HG02970 (cell line): Measurements from ENCODE around the gene CCDC33.

ENCODE experiments used
- ATAC-seq: cut with Tn5 transposase; IDR thresholded peaks from one replicate; pipeline ENCODE4 v1.9.1; 2021; ENCODE audit warnings: mild to moderate bottlenecking, moderate library complexity, moderate number of reproducible peaks; ENCODE audit not compliant: unreplicated experiment, low FRiP score

The CCDC33 gene

DNA sequence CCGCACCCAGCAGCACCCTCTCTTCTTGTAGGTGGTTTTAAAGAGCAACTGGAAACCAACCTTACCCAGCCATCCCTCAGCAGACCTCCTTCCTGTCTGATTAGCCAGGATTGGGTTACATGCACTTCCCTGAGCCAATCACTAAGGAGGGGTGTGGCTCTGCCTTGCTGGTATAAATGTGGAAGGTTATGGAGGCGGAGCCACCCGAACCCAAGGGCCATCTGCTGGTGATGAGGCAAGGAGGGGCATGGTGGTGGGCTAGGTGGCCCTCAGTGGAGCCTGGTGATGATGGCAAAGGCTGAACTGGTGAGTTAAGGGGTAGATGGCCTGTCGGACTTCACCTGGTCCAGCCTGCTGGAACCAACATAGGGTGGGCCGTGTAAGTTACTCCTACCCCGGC, 39.8 kb downstream of the CCDC33 start:
- ATAC-seq = no peak

DNA sequence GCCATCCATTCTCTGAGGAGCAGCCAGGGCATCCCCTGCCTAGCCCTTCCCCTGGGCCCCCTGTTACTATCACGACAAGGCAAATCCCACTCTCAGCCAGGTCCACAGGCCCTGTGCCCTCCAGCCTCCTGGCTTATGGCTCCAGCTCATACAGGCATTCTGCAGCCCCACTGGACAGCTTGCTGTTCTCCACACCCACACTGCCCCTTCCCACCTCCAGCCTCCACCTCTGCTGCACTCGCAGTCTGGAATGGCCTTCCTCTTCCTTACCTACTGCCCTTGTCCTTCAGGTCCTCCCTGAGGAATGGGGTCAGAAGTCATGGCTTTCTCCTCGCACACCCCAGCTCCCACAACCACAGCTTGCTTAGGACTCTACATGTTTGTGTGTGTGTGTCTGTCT, 40.4 kb downstream of the CCDC33 start:
- no peak for ATAC-seq

- ATAC-seq = no peak
These were observed 41.2 kb downstream of the CCDC33 start for GRCh38 chr15:74277242-74277810.

GRCh38 chr15:74278207-74278606, 42.1 kb downstream of the CCDC33 start:
- no peak for ATAC-seq

DNA sequence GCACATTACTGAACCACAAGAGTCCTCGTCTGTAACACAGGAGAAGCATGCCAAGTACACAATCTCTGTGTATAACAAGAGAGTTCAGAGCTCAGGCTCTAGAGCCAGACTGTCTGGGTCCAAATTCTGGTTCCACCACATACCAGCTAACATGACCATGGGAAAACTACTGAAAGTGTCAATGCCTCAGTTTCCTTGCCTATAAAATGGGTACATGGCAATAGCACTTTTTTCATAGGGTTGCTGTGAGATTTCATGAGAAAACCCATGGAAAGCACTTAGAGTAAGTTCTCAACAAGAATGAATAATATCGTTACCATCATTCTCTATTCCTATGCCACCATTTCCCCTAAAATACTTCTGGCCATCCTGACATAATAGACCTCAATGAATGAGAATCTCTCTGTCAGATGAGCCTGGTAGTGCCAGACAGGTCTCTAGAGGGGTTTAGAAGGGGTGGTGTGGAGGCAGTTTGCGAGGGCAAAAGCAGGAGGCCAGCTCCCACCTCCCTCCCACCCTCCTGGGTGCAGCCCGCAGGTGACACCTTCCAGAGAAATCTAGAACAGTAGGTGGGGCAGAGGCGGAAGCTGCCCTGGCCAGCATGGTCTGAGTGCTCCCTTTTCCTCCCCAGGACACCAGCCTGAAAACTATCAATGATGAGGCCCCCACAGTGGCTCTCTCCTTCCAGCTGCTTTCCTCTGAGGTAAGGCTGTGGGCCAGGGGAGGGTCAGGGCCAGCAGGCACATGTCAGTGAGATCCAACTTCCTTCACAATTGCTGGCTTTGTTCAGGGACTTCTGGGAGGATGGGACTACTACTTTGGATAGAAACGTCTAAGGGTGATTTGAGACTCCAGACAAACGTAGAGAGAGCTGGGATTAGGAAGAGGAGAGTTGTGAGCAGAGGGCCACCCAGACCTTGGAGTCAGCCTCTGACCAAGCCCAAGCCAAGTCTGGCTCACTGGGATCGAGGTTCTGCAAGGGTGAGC, 45.3 kb downstream of the CCDC33 start:
- no peak for ATAC-seq

GRCh38 chr15:74283368-74283767, 47.2 kb downstream of the CCDC33 start:
- no peak for ATAC-seq

GRCh38 chr15:74289671-74290070, 53.5 kb downstream of the CCDC33 start:
- ATAC-seq = no peak

- ATAC-seq = no peak
These were observed 54.5 kb downstream of the CCDC33 start for GRCh38 chr15:74290645-74291044.

DNA sequence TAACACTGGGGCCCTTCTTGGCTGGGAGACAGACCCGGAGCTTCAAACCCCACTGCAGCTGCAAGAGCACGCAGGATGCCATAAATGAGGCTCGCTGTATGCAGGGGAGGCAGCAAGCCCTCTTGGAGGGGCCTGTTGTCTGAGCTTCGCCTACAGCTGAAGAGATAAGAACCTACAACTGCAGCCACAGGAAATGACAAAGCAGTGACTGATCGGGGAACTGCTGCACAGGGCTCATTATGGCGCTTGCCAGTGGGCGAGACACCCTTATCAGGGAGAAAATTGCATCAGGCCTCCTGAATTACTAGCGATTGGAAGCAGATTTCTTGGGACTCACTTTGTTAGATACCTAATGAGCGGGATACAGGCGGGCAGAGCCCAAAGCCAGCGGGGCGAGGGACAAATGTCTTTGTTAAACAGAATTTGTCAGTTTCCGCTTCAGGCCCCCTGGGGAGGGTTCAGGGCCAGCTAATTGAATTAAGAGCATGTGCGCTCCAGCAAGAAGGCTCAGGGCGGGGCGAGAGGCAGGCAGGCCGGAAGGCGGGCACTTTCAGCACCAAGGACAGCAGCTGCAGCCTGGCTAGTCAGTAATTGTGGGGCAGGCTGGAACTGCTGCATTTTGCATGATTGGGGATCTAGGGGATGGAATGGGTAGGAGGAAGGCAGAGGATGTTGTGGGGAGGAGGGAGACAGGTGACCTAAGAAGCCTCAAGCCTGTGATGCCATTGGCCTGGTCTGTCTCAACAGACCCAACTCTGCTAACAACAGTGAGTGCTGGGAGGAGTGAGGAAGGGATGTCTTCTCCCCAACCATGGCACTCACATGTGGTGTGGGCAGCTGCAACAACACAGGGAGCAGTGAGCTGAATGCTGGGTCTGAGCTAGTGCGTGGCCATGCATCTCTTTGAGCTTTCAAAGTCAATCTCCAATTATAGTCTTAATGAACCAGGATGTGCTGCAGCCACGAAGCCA, 55.3 kb downstream of the CCDC33 start:
- no peak for ATAC-seq

- ATAC-seq = no peak
These were observed 57.1 kb downstream of the CCDC33 start for GRCh38 chr15:74293021-74293810.

DNA sequence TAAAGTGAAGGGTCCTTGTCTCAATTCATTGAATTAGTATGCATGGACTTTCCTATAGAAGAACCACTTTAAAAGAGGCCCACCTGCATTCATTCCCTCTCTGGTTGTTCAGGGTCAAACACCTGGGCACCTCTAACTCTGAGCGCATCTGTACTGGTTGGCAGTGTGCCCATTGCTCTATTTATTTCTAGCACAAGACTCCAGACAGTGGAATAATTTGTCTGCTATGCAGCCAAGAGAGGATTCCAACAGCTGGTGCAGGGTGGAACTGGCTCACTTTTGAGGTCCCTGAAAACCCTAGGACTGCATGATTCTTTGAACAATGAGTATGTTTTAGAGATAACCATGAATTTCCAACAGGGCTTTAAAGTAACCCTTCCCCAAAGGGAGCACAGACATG, 57.9 kb downstream of the CCDC33 start:
- ATAC-seq = no peak

GRCh38 chr15:74295800-74296199, 59.7 kb downstream of the CCDC33 start:
- no peak for ATAC-seq

DNA sequence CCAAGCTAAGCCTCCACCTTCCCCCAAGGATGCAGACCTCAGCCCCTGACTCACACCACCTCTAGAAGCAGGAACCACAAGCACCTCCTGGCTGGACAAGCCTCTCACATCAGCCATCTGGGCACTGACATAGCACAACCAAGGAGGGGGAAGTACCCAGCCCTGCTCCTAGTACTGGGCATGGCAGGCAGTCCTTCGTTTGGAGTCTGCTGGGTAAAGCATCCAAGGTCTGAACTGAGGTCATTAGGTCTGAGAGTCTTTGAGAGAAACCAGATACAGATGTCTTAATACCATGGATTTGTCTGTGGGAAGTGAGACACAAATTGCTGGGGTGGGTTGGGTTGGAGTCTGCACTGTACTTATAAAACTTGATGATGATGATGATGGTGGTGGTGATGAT, 61.8 kb downstream of the CCDC33 start:
- no peak for ATAC-seq

GRCh38 chr15:74300057-74300795, 64.1 kb downstream of the CCDC33 start:
- no peak for ATAC-seq

- no peak for ATAC-seq
These were observed 65.6 kb downstream of the CCDC33 start for GRCh38 chr15:74301583-74302361.

- no peak for ATAC-seq
These were observed 66.8 kb downstream of the CCDC33 start for GRCh38 chr15:74302821-74303359.

DNA sequence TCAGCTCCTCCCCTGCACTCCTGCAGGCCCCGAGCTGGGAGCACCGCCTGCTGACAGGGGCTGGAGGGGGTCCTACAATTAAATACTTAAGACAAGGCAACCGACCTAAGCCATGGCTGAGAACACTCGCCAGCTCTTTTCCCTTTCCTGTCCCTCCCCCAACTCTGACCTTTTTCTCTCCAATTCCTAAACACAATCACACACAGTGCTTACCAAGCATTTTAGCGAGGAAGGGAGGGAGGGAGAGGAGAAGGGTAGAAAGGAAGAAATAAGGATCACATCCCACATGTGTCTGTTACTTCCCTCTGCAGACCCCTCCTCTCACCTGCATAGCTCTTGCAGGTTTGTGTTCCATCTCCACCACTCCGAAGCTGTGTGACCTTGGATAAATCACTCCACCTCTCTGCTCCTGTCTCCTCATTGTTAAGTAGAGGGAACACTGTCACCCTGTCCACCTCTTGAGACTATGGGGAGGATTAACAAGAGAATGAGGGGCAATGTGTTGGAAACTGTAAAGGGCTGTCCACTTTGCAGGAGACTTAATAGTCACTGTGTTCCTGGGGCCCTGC, 67.7 kb downstream of the CCDC33 start:
- no peak for ATAC-seq

- no peak for ATAC-seq
These were observed 68.3 kb downstream of the CCDC33 start for GRCh38 chr15:74304431-74304830.
